NOMO-1 treated with DMSO at 0.1 percent for 48 hours (cell line): Measurements from ENCODE around the gene POLR2B.
"Not testable (repeated sequence)": the region's sequence is repeated elsewhere in the genome, so short reads cannot be mapped to it uniquely, and the experiment has no call there.

Source experiments
- DNase-seq: peaks from one replicate; lab custom pipeline; 2025; ENCODE audit not compliant: unreplicated experiment; lab: John Stamatoyannopoulos, UW

POLR2B gene

DNA sequence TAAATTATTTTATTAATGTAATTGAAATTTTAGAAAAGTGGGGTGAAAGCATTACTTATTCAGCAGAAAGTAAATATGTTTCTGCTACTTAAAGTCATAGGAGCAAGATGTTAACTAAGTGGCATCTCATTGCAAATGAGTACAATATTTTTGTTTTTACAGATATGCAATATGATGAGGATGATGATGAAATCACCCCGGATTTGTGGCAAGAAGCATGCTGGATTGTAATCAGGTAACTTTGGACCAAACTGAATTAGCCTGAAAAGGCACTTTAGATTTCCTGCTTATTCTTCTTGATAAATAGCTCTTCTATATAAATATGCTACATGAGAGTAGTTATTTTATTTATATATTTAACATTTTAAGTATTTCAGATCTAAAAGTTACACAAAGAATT lies 7.5 kb downstream of the POLR2B start:
- DNase-seq = no peak

DNA sequence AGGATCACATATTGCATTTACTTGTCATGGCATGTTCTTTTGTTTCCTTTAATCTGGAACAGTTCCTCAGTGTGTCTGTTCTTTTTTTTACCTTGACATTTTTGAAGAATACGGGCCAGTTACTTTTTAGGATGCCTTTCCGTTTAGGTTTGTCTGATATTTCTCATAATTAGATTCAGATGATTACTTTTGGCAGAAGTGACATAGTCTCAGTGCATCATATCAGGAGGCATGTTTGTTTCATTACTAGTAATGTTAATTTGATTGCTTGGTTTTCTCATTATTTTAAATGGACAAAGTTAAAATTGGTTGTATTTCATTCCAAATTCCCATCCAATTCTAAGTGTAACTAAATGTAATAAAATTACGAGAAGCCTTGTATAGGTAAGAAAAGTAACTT lies 8.3 kb downstream of the POLR2B start:
- DNase-seq = no peak

DNA sequence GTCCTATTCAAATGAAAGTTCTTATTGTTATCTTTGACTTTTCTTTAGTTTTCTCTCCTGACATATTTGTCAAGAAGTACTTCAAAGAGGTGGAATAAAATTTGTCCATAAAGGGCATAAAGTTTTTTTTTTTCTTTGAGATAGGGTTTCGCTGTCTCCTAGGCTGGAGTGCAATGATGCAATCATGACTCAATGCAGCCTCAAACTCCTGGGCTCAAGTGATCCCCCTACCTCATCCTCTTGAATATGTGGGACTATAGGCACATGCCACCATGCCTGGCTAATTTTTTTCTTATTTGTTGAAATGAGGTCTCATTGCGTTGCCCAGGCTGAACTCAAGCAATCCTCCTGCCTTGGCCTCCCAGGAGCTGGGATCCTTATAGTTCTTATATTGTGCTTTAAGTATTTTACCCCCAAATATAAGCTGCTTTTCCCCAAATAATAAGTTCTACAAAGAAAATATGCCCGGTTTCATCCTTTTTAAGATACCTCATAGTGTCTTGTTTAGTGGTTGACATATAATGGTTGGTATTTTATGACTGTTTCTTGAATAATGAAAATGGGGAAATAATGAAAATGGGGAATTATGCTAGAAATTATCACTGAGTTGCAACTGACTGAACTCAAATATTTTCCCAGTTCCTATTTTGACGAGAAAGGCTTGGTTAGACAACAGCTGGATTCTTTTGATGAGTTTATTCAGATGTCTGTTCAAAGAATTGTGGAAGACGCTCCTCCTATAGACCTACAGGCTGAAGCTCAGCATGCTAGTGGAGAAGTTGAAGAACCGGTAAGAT lies 11.6 kb downstream of the POLR2B start:
- no peak for DNase-seq

DNA sequence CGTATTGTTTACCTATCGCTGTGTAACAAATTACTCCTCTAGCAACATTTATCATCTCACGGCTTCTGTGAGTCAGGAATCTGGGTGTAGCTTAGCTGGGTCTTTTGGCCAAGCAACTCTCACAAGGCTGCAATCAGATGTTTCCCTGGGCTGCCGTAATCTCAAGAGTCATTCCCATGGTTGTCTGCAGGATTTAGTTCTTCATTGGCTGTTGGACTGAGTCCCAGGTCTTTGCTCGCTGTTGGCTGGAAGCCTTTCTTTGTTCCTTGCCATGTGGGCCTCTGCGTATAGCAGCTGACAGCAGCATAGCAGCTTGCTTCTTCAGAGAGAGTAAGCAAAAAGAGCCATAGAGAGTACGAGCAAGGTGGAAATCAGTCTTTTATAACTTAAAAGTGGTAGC lies 16.8 kb downstream of the POLR2B start:
- no peak for DNase-seq

DNA sequence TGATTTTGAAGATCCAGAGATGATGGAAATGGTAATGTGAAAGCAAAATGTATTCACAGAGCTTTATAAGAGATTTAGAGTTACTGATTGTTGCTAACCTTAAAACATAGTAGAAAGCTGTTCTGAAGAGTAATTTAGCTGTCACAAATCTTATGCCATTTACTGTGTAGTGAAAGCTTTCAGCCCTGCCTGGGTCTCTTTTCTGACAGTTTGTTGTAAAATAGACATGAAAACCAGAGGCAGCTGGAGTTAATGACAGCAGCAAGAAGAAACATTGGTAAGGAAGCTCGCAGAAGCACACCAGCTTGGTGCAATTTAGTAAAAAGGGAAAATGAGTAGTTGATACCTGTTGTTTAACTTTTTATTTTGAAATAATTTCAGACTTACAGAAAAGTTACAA lies 21.1 kb downstream of the POLR2B start:
- DNase-seq = no peak

DNA sequence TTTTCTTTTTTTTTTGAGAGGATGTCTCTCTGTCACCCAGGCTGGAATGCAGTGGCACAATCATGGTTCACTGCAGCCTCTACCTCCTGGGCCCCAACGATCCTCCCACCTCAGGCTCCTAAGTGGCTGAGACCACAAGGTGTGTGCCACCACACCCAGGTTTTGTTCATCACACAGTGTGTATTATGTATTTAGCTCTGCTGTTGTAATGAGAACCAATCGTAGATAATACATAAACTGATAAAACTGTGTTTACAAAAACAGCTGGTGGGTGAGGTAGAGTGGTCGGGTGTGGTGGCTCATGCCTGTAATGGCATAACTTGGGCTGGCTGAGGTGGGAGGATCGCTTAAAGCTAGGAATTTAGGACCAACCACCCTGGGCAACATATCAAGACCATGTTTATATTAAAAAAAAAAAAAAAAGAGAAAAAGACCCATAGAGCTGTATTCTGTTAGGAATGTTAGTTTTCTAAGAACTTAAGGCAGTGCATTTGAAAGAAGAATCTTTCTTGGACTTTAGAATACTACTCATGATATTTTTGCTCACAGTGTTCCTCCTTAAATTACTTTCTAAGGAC lies 34.9 kb downstream of the POLR2B start:
- no peak for DNase-seq

DNA sequence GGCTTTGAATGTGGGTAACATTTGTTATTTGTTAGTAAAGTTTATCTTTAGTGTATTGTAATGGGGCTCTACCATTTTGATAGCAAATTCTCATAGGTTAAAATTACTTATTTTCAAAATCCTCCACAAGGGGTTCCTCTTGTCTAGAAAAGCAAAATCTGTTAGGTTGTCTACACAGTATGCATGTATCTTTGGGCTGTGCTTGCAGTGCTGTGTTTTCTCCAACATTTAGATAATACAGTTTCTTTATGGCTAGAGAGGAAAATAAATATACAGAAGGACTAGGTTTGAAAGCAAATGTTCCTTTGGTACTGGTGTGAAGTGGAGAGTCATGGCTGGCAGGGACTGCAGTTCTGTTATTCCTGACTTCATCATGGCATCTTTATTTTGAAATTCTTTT lies 40.3 kb downstream of the POLR2B start:
- no peak for DNase-seq

DNA sequence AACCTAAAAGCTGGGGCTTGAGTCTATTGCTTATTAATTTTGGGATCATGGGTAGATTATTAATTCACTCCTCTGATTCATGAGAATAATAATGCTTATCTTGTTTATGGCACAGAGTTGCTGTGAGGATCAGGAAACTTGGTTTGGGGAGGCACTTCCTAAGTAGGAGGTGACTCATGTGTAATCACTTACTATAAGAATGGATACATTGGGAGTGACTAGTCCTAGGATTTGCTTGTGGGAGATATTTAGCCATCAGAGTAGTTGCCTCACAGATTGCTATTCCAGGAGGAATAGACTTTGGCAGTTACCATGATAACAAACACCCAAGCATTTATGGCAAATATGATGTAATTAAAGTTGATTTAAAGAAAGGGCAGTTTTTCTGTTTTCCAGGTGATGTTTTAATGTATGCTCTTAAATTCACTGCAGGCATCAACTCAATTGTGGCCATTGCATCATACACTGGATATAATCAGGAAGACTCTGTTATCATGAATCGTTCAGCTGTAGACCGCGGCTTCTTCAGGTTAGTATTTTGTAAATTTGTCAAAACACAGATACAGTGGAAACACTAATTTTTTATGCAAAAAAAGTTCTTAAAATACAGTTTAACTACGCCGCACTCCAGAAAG lies 41.9 kb downstream of the POLR2B start:
- DNase-seq = no peak

DNA sequence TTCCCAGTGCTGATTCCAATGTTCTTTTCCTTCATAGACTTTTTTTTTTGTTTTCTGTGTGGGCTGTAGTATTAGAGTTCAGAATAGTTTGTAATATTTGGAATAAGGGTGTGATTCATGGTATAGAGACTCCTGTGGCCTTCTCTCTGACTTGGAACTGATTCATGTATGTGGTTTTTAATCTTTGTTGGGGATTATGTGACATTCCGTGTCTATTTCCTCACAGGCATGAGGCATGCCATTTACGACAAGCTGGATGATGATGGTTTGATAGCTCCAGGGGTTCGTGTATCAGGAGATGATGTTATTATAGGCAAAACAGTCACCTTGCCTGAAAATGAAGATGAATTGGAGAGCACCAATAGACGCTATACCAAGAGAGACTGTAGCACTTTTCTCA lies 44.4 kb downstream of the POLR2B start:
- DNase-seq = no peak

DNA sequence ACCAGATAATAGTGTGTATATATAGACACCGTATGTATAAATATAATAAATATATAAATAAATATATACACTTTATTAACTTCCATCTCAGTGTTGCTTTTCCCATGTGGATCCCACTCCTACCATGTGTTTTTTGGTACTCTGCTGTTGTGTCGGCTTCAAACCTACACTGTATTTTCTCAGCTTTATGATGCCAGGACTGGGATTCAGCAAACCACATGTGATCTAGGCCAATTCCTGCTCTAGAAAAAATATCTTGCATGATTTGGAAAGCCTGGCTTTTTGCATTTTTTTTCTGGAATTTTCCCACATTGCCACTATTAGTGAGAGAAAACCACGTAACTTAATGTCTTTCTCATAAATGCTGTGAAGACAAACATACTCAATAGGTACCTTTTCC lies 55.8 kb downstream of the POLR2B start:
- no peak for DNase-seq

DNA sequence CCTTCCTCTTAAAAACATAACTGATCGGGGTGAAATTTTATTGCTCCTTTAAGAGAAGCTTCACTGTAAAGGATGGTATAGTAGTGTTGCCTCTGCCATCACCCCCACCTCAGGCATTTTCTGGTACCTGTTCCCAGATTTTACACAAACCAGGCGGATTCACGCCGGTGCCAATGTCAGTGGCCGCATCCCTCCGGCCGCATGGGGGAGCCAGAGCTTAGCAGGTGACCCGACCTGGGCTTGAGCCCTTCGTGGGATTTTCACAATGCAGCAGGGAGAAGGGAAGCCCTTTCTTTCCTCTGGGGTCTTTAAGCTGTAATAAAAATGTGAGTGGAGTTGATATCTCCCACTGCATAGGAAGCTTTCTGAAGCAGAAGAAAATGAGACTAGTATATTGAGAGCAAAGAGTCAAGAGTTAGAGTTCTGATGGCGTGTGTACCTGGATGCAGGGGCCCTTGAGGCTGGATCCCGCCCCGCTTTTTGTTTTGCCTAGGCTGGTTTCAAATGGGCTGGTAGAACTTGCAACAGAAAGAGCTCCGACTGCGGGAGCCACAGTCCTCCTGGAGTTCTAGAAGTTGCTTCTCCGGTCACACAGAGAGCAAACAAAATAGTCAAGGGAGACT lies 59.4 kb downstream of the POLR2B start:
- no peak for DNase-seq

DNA sequence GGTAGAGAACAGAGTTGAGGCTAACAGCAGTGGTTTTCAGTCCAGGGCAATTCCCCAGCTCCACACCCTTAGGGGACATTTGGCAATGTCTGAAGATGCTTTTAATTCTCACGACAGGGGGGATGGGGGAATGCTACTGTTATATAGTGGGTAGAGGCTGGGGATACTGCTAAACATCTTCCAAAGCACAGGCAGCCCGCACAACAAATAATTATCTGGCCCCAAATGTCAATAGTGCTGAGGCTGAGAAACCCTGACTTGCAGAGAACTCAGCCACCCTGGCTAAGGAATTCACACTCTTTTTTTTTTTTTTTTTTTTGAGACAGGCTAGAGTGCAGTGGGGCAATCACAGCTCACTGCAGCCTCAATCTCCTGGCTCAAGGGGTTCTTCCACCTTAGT lies 60.6 kb downstream of the POLR2B start:
- no peak for DNase-seq

DNA sequence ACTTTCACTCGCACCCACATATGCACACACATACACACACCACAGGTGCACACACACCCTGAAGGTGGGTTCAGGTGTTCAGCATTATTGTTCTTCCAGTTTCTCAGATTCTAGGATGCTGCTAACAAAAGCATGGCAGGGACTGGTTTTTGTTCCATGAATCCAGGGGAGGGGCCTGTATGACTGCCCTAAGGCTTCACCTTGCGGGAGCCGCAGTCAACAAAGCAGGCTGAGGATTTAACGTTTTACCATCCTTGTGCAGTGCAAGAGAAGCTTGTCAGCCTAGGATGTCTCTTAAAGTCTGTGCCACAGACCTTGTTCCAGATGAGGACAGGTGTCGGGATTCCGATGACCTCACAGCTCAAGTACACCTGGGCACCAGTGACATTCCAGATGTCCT lies 61.8 kb downstream of the POLR2B start:
- DNase-seq = no peak

DNA sequence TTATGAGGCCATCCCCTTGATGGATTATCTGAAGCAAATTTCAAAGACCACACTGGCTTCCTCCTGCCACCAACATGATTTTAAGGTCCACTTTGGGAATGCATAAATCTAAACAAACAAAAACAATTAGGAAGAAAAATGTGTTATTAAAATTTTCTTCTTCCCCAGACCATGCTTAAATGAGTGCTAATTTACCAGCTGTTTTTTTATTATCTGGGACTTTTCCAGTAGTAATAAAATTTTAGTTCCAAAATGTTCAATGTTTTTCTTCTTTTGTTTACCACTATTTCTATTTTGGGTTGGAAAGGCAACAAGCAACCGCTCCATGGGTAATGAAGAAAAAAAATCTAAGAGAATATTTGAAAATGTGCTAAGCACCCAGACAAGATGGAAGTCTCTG lies 62.3 kb downstream of the POLR2B start:
- no peak for DNase-seq

DNA sequence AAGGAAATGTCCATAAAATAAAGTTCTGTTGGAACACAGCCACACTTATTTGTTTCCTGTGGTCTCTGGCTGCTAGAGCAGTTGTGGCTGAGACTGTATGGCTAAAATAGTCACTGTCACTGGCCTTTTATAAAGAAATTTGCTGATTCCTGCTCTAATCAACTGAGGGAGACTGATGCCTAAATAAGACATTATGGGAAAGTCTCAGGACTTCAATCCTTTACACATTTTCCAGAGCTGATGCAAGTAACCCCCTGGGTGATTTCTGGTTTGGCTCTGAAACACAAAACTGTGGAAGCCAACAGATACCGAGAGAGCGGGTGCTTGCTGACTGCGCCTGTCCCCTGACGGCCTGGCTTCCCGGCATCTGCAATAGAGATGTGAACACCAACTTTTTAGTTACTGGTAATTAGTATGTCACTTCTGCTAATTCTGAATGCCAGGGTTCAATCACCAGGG lies 64.0 kb downstream of the POLR2B start:
- no peak for DNase-seq

DNA sequence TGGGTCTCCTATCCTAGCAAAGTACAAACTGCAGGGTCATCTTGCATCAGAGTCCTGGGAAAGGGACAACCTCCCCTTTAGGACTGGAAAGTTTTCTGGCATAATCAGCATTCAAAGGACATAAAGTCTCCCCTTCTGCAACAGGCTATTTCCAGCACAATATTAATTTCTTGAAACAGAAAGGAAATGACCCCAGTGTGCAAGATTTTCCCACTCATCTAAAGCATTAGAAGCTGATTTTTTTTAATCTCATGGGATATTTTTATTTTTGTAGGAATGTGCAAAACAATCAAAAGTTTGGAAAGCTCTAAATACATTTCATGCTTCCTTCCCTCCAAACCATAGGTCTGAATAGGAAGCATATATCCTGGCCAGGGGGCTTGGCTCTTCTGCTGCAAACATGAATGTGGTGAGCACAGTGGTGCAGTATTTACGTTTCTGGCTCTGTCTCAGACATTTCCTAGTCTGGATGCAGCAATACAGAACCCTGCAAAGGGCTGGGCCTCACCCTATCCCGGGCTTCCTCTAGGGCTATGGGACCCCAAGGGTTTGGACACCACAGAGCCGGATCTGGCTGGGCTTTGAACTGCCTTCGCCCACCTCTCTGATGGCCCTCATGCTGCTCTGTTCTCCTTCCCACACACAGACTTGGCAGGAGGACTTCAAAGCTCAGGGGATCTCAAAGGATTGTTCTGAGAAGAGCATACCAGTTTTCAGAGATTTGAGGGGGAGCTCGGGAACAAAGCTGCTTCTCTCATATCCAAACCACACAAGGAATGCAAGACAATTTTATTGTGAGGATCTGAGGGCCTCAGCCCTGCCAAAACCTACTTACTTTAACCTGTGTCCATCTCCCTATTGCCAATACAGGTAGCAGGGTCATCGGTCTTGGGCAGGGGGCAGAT lies 64.9 kb downstream of the POLR2B start:
- no peak for DNase-seq

DNA sequence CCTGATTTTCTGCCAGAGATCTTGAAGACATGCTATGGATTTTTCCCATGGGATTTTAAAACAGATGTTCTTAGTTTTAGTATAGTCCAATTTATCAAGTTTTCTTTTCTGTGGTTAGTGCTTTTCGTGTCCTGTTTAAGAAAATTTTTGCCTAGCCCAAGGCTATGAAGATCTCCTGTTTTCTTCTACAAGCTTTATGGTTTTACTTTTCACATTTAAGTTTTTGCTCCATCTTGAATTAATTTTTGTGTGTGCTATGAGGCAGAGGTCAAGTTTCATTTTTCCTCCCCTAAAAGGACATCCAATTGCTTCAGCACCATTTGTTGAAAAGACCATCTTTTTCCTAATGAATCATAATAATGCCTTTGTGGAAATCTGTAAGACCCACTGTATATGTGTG lies 65.6 kb downstream of the POLR2B start:
- no peak for DNase-seq

DNA sequence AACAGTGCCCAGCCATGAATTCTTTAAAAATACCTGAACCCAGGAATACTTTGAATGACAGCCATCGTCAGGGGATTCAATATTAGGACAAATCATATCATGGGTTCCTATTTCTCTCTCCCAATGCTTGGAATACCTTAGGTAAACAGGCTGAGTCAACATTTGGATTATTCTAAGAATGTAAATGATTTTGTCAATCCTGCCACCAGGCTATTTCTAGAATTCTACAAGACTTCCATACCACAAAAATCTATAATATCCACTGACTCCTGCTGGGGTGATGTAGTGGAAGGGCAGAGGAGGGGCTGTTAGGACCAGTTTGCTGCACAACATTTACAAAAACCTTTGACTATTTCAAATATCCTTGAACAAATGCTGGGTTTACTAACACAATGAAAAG lies 66.3 kb downstream of the POLR2B start:
- DNase-seq = no peak

DNA sequence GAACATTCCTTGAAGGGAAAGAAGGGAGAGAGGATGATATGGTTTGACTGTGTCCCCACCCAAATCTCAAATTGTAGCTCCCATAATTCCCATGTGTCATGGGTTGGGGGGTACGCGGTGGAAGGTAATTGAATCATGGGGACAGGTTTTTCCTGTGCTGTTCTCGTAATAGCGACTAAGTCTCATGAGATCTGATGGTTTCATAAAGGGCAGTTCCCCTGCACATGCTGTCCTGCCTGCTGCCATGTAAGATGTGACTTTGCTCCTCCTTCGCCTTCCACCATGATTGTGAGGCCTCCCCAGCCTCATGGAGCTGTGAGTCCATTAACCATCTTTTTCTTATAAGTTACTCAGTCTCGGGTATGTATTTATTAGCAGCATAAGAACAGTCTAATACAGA lies 68.3 kb downstream of the POLR2B start:
- DNase-seq = not testable (repeated sequence)

DNA sequence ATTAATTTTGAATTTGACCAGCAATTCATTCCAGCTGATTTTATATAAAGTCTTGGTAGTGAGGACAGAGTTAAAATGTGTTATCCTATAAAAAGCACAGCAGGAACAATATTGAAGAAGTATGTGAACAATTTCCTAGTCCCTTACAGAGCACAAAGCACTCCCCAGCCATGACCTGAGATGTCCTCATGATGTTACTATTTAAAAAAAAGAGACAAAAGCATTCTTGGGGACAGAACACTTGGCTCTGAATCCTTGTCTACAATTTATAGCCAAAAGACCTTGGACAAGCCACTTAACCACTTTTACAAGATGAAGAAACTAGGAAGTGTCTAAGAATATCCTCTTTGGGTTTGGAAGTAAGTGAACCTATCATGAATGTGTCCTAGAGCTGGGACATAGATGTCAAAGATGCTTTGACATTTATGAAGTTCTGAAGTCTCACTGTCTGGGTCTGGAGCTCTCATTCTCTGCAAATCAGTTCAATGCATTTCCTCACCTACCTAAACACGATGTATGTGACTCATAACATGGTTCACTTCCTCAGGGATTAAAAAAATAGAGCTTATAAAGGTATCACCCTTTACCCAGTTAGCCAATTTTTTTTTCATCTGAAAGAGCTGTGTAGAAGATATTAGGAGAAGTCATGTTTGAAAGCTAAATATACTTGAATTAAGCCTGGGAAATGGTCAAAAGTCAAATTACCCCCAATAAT lies 70.1 kb downstream of the POLR2B start:
- DNase-seq = no peak
